B cell (primary cell): Measurements from ENCODE around the gene NAV2.

Experiments used
- EZH2 ChIP-seq: IDR thresholded peaks from 2 replicates; pipeline ENCODE4 v1.6.1; 2012; ENCODE audit warnings: borderline replicate concordance, low read depth, mild to moderate bottlenecking, moderate library complexity, low read length; ENCODE audit not compliant: insufficient read depth, poor library complexity, severe bottlenecking
- TF ChIP-seq, protein P1 (sequence below): fragments of 200-600 bp; IDR thresholded peaks from one replicate; pipeline ENCODE4 v1.8.0; 2022; ENCODE audit warnings: antibody characterized with exemption, mild to moderate bottlenecking

GRCh38 chr11:19817870-19818269, 105.2 kb downstream of the NAV2 start:
- TF ChIP-seq, protein P1, sequence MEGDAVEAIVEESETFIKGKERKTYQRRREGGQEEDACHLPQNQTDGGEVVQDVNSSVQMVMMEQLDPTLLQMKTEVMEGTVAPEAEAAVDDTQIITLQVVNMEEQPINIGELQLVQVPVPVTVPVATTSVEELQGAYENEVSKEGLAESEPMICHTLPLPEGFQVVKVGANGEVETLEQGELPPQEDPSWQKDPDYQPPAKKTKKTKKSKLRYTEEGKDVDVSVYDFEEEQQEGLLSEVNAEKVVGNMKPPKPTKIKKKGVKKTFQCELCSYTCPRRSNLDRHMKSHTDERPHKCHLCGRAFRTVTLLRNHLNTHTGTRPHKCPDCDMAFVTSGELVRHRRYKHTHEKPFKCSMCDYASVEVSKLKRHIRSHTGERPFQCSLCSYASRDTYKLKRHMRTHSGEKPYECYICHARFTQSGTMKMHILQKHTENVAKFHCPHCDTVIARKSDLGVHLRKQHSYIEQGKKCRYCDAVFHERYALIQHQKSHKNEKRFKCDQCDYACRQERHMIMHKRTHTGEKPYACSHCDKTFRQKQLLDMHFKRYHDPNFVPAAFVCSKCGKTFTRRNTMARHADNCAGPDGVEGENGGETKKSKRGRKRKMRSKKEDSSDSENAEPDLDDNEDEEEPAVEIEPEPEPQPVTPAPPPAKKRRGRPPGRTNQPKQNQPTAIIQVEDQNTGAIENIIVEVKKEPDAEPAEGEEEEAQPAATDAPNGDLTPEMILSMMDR = no peak
- TF ChIP-seq EZH2 = no peak
